NCI-H446 treated with DMSO at 0.1 percent for 48 hours (cell line): ENCODE data around the gene ADORA1.
A peak's percentile ranks its signal among the peaks of the same experiment; 100 is the strongest.

Experiments
- DNase-seq: peaks from one replicate; lab custom pipeline; 2025; lab: John Stamatoyannopoulos, UW

ADORA1 gene

GRCh38 chr1:203216274-203217138 is 89.0 kb downstream of the ADORA1 start:
- DNase-seq: peak; percentile 30
